GM18861 (cell line): Measurements from ENCODE around the gene ADAMTS10.
"Not testable (repeated sequence)": the region's sequence is repeated elsewhere in the genome, so short reads cannot be mapped to it uniquely, and the experiment has no call there.

ENCODE experiments used
- ATAC-seq: cut with Tn5 transposase; IDR thresholded peaks from one replicate; pipeline ENCODE4 v1.9.1; 2021; ENCODE audit not compliant: unreplicated experiment

ADAMTS10 gene

DNA sequence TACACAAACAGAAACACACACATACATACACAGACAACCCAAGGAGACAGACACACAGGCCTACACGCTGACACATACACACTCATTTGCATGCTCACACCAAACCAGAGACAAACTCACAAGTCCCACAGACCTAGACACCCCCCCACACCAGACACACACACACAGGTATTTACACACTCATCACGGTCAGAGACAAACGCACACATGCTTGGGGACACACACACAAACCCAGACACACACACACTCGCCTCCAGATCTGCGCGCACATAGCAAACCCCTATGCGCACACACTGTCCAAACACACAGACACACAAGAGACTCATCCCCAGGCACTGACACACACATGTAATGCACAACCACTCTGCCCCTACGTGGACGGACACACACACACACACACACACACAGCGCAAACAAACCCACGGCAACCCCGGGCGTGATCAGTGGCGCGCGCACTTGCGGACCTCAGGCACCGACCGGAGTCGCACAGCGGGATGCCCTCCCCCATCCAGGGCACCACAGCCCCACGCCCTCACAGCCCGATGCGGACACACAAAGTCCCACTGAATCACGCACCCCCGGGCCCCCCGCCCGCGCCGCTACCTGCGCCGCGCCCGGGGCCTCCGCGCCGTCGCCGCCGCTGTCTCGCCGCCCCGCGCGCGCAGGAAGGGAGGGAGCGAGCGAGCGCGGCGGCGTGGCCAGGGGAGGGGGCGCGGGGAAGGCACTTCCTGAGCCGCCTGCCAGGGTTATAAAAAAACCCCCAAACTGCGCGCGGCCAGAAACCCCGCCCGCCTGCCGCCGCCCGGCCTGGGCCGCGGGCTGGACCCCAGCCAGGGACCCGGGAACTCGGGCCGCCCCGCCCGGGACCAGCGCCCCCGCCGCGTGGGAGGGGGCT lies at the start of gene ADAMTS10:
Gene ADAMTS10, minus strand, starts transcription at position 675 of the 895 bp plus-strand sequence. CDS start 5,005 bp downstream, outside the sequence.
- no peak for ATAC-seq

DNA sequence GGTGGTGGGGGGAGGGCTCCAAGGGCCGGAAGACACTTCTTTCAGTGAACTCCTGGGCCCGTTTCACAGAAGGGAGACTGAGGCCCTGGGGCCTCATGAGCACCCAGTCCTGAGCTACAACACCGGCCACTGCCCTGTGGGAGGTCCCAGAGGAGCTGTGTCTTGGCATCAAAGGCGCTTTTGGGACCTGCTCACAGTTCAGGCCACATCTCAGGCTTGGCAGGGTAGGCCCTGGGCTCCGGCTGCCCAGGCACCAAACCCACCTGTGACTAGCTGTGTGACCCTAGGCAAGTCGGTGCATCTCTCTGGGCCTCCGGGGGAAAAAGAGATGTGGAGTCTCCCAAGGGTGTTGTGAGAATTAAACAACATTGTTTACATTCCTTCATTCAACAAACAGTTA lies 49.4 kb upstream of the ADAMTS10 start:
- ATAC-seq = no peak

- ATAC-seq = no peak
These were observed 47.4 kb upstream of the ADAMTS10 start for GRCh38 chr19:8657869-8658268.

- ATAC-seq = no peak
These were observed 44.8 kb upstream of the ADAMTS10 start for GRCh38 chr19:8655340-8655709.

- no peak for ATAC-seq
These were observed 44.2 kb upstream of the ADAMTS10 start for GRCh38 chr19:8654591-8655339.

DNA sequence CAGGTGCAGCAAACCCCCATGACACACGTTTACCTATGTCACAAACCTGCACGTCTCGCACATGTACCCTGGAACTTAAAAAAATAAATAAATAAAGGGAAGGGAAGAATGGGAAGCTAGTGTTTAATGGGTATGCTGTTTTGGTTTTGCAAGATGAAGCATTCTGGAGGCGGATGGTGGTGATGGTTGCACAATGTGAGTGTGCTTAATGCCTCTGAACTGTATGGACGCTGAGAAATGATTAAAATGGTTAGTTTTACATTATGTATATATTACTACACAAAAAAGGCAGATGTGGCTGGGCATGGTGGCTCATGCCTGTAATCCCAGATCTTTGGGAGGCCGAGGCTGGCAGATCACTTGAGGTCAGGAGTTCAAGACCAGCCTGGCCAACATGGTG lies 37.7 kb upstream of the ADAMTS10 start:
- ATAC-seq = no peak

DNA sequence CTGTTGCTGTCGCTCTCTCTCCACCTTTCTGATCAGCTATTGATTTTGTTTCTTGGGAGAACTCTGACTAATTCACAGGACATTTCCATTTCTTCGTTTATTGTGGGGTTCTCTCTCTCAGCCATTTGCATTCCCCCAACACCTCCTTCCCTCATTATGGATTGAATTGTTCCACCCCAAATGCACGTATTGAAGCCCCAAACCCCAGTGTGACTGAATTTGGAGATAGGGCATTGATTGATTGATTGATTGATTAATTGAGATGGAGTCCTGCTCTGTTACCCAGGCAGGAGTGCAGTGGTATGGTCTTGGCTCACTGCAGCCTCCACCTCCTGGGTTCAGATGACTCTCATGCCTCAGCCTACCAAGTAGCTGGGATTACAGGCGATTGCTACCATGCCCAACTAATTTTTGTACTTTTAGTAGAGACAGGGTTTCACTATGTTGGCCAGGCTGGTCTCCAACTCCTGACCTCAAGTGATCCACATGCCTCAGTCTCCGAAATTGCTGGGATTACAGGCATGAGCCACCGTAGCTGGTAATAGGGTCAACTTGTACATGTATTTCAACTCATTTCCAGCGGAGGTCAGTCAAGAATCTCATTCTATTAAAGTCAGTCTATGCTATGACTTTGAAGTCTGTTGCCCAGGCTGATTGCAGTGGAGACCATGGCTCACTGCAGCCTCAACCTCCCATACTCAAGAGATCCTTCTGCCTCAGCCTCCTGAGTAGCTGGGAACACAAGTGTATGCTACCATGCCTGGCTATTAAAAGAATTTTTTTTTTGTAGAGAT lies 33.5 kb upstream of the ADAMTS10 start:
- ATAC-seq = no peak

DNA sequence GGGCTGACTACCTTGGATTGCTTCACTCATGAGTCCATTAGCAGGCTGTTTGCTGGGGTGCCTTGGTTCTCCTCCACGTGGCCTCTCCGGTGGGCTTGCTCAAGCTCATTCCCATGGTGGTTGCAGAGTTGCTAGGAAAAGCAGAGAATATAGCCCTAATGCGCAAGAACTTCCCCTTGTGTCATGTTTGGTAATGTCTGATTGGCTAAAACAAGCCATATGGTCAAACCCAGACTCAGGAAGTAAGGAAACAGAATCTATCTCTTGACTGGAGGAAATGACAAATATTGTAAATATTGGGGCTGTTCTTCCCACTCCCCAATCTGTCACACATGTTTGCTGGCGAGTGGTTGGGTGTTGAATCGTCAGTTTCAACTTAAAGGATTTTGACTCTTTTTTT lies 32.0 kb upstream of the ADAMTS10 start:
- ATAC-seq = no peak

DNA sequence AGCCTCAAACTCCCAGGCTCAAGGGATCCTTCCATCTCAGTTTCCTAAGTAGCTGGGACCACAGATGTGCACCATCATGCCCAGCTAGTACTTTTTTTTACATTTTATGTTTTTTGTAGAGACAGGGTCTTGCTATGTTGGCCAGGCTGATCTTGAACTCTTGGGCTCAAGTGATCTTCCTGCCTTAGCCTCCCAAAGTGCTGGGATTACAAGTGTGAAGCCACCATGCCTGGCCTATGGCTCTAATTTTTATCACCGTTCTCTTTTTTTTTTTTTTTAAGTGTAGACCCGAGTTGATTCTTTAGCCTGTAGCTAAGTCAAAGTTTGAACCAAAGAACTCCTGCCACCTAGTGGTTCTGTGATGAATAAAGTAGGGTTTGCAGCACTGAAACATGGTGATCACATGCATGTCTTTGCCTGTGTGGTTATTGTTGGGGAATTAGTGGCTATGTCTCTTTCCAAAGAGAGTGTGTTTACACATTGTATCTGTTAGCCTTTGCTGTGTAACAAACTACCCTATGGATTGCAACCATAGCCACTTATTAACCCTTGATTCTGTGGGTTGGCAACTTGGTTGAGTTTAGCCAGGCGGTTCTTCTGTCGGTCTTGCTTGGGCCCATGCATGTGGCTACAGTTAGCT lies 31.5 kb upstream of the ADAMTS10 start:
- ATAC-seq = no peak

- no peak for ATAC-seq
These were observed 30.8 kb upstream of the ADAMTS10 start for GRCh38 chr19:8641221-8641907.

DNA sequence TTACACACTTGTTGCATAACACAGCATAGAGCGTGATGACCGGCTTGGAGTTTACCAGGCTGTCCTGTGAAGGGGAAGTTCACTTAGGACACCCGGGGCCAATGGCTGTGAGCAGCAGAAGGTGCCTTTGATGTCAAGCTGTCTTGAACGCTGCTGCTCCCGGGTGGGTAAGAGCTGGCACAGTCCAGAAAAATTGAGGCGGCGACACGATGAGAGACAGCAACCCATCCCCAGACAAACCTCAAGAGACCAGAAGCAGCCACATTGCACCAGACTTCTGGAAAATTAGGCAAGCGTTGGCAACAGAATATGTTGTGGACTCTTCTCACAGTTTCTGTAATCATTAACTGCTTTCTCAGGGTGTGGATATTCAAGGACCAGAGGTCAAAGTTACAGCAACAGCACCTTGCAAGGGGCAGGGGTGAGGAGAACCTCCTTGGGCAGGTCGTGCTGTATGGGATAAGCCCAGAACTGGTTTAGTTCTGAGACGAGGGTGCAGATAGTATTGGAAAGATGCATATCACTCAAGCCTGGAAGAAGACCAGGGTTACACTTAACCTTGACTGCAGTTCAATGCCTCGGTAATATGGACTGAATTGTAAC lies 30.0 kb upstream of the ADAMTS10 start:
- ATAC-seq = no peak

DNA sequence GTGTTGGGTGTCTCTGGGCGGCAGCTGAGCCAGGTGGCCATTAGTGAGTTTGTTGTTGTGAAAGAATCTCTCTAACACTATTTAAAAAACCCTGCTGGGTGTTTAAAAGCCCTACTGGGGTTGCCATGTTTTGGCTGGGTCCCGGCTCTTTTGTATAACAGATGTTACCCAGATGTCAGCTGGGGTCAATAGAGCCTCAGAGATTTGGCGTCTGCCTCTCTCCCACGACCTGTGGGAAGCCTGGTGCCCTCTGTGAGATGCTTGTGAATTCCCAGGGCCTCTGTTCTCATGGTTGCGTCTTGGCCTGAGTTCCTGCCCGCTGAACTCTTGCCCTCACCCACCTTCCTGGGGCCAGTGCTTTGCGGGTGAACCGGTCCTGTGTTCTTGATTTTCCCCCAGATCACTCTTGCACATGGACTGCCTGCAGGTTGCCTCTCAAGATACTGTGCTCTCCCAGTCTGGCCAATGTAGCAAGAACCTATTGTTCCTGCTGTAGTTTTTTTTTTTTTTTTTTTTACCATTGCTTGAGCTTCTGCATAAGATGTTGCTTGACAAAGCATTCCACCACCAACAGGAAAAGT lies 29.4 kb upstream of the ADAMTS10 start:
- ATAC-seq = no peak

DNA sequence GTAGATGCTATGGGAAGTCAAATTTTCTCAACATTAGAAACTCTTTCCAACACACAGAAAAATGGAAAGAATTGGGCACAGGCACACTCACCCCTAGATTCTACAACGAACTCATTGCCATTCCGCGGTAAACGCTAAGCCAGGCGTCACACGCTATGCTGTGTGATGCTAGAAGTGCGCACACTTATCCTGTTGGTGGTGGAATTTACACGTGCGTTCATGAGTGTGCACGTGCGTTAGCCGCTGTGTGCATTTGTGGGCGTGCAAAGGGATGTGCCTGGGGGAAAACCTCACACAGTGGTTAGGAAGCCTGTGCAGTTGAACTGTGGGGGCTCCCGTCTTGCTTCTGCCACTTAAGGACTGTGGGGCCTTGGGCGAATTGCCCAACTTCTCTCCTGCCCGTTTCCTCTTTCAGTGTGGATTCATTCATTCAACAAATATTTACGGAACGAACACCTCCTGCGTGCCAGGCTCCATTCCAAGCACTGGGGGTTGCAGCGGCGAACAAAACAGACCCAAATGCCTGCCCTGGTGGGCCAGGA lies 27.6 kb upstream of the ADAMTS10 start:
- ATAC-seq = no peak

GRCh38 chr19:8637070-8637469 lies 26.6 kb upstream of the ADAMTS10 start:
- ATAC-seq = not testable (repeated sequence)

- no peak for ATAC-seq
These were observed 24.9 kb upstream of the ADAMTS10 start for GRCh38 chr19:8635422-8635821.

DNA sequence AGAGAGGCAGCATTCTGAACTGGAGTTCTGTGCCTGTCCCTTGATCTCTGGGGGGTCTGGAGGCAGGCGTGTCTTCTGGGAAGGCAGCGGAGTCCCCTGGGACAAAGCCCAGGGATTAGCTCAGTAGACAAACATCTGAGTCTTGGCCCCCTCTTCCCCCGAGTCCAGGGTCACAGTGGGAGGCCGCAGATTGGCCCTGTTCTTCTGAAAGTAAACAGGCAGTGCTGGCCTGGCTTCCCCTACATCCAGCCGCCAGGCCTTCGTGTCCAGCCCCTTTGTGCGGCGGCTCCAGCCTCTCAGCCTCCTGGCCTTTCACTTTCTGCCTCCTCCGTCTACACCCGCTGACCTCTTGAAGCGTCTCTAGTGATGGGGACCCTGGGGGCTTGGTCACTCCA lies 20.9 kb upstream of the ADAMTS10 start:
- no peak for ATAC-seq

DNA sequence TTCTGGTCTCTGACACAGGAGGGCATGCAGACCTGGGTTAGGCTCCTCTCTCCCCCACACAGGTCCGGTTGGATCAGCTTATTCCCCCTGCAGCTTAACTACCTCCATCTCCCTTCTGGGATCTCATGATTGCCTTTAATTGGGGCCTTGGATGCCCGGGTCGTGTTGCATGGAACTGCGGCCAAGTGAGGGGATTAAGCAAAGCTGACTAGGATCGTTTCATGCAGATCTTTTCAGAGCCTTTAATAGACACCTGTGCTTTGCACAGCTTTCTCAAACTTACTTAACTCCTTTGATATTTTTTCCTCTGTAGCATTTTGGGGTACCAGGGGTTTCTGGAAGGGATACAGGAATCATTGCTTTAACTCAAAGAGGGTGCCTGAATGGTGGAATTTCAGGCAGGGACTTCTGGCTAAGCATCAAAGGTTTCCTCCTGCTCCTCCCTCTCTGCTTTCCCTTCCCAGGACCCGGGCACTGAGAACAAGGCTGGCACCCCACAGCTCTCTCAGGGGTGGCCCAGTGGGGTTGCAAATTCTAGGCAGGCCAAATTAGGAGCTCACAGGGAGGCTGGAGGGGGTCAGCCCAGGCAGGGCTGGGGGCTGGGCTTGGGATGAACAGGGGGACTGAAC lies 20.4 kb upstream of the ADAMTS10 start:
- no peak for ATAC-seq

GRCh38 chr19:8629996-8630683 lies 19.6 kb upstream of the ADAMTS10 start, which contains the start of gene NFILZ:
Gene NFILZ (plus strand): TSS chr19:8630633. CDS start chr19:8676766, 46,133 bp downstream.
- no peak for ATAC-seq
